Measurements from ENCODE around the gene SIRT2.
"Not testable (repeated sequence)": the region's sequence is repeated elsewhere in the genome, so short reads cannot be mapped to it uniquely, and the experiment has no call there.

Gene SIRT2

GRCh38 chr19:38899447-38900201 is at the start of gene SIRT2, which contains the start of gene NFKBIB:
Gene SIRT2, minus strand, starts transcription at chr19:38899618. Its CDS starts 97 bp downstream, at chr19:38899521.
Gene NFKBIB, plus strand, starts transcription at chr19:38899969. Its CDS starts 64 bp downstream, at chr19:38900033.
- peak; percentile 100 for DNase-seq
- Mint-ChIP-seq H3K36me3 (peaks cover 17 to 22% of the 10 kb centered on the region in 2 donors), H3K4me3 (peak within 1 kb of the TSS; percentile 90 to 94), H3K27ac (peak within 1 kb of the TSS; percentile 97), H3K4me1 (peaks cover 31 to 64% of the 10 kb centered on the region in 2 donors), H3K27me3 (no peaks in the 10 kb centered on the region), H3K9me3 (no peaks in the 10 kb centered on the region)
- peak; percentile 95 for ATAC-seq (replicated peaks)

- no peak for DNase-seq
- Mint-ChIP-seq H3K9me3 (peaks cover 0 to 2% of the 10 kb centered on the region in 2 donors), H3K36me3 (peaks cover 3 to 5% of the 10 kb centered on the region in 2 donors), H3K27ac (no peak overlapping the region), H3K4me1 (peaks cover 7 to 14% of the 10 kb centered on the region in 2 donors), H3K4me3 (no peak overlapping the region), H3K27me3 (peaks cover 26 to 61% of the 10 kb centered on the region in 2 donors)
- ATAC-seq (replicated peaks) = no peak
These were observed 47.0 kb upstream of the SIRT2 start for GRCh38 chr19:38946229-38947010.

- Mint-ChIP-seq H3K36me3 (peaks cover 3 to 6% of the 10 kb centered on the region in 2 donors), H3K27me3 (peaks cover 24 to 63% of the 10 kb centered on the region in 2 donors), H3K27ac (no peak overlapping the region), H3K9me3 (peaks cover 0 to 2% of the 10 kb centered on the region in 2 donors), H3K4me1 (peaks cover 7 to 14% of the 10 kb centered on the region in 2 donors), H3K4me3 (no peak overlapping the region)
- ATAC-seq (replicated peaks) (no peak), DNase-seq (no peak)
These were observed 46.3 kb upstream of the SIRT2 start for GRCh38 chr19:38945562-38946228.

- H3K4me1 Mint-ChIP-seq = peaks cover 7 to 8% of the 10 kb centered on the region in 2 donors
- peaks cover 3 to 6% of the 10 kb centered on the region in 2 donors for H3K36me3 Mint-ChIP-seq
- H3K4me3 Mint-ChIP-seq = no peak overlapping the region
- H3K27ac Mint-ChIP-seq = no peak overlapping the region
- no peak for DNase-seq
- H3K9me3 Mint-ChIP-seq = peaks cover 0 to 2% of the 10 kb centered on the region in 2 donors
- H3K27me3 Mint-ChIP-seq = peaks cover 24 to 57% of the 10 kb centered on the region in 2 donors
- ATAC-seq (replicated peaks) = no peak
These were observed 45.6 kb upstream of the SIRT2 start for GRCh38 chr19:38944981-38945506.

- Mint-ChIP-seq H3K27me3 (peaks cover 12 to 42% of the 10 kb centered on the region in 2 donors), H3K9me3 (no peaks in the 10 kb centered on the region), H3K4me3 (no peak overlapping the region), H3K27ac (no peak overlapping the region), H3K4me1 (peaks cover 0 to 1% of the 10 kb centered on the region in 2 donors), H3K36me3 (peaks cover 0 to 2% of the 10 kb centered on the region in 2 donors)
- DNase-seq (no peak), ATAC-seq (replicated peaks) (no peak)
These were observed 43.2 kb upstream of the SIRT2 start for GRCh38 chr19:38942471-38943181.

GRCh38 chr19:38941979-38942378 is 42.6 kb upstream of the SIRT2 start:
- no peak overlapping the region for H3K4me3 Mint-ChIP-seq
- no peak for ATAC-seq (replicated peaks)
- no peaks in the 10 kb centered on the region for H3K9me3 Mint-ChIP-seq
- no peak for DNase-seq
- H3K36me3 Mint-ChIP-seq = peaks cover 0 to 2% of the 10 kb centered on the region in 2 donors
- H3K27me3 Mint-ChIP-seq = peaks cover 12 to 38% of the 10 kb centered on the region in 2 donors
- no peak overlapping the region for H3K27ac Mint-ChIP-seq
- H3K4me1 Mint-ChIP-seq = peaks cover 0 to 1% of the 10 kb centered on the region in 2 donors

GRCh38 chr19:38941466-38941865 is 42.0 kb upstream of the SIRT2 start:
- not testable (repeated sequence) for ATAC-seq (replicated peaks); H3K9me3 Mint-ChIP-seq; H3K4me3 Mint-ChIP-seq; H3K36me3 Mint-ChIP-seq; DNase-seq; H3K4me1 Mint-ChIP-seq; H3K27ac Mint-ChIP-seq
- peaks cover 8 to 35% of the 10 kb centered on the region in 2 donors for H3K27me3 Mint-ChIP-seq

GRCh38 chr19:38939957-38940356 is 40.5 kb upstream of the SIRT2 start:
- H3K27ac Mint-ChIP-seq = no peak overlapping the region

GRCh38 chr19:38933544-38933943 is 34.1 kb upstream of the SIRT2 start:
- H3K27me3 Mint-ChIP-seq = no peaks in the 10 kb centered on the region
- peaks cover 13 to 41% of the 10 kb centered on the region in 2 donors for H3K4me1 Mint-ChIP-seq
- peaks cover 4 to 5% of the 10 kb centered on the region in 2 donors for H3K9me3 Mint-ChIP-seq
- H3K36me3 Mint-ChIP-seq = peaks cover 36 to 43% of the 10 kb centered on the region in 2 donors
- peak overlapping the region in 1 of 2 donors; percentile 25 for H3K4me3 Mint-ChIP-seq
- DNase-seq (no peak), ATAC-seq (replicated peaks) (no peak)
- no peak overlapping the region for H3K27ac Mint-ChIP-seq

More at GRCh38 chr19:38939957-38940356, 40.5 kb upstream of the SIRT2 start:
- H3K27me3 Mint-ChIP-seq = peaks cover 7 to 35% of the 10 kb centered on the region in 2 donors
- H3K4me3 Mint-ChIP-seq = no peak overlapping the region
- no peaks in the 10 kb centered on the region for H3K4me1 Mint-ChIP-seq
- no peak for DNase-seq
- peaks cover 9 to 12% of the 10 kb centered on the region in 2 donors for H3K36me3 Mint-ChIP-seq
- peaks cover under 1 to 1% of the 10 kb centered on the region in 2 donors for H3K9me3 Mint-ChIP-seq
- ATAC-seq (replicated peaks) = no peak

- no peak for DNase-seq
- Mint-ChIP-seq H3K27me3 (no peaks in the 10 kb centered on the region), H3K9me3 (peaks cover 4 to 5% of the 10 kb centered on the region in 2 donors), H3K4me1 (peaks cover 14 to 51% of the 10 kb centered on the region in 2 donors), H3K4me3 (peak overlapping the region; percentile 17 to 85), H3K36me3 (peaks cover 40 to 52% of the 10 kb centered on the region in 2 donors), H3K27ac (no peak overlapping the region)
- ATAC-seq (replicated peaks) = no peak
These were observed 33.2 kb upstream of the SIRT2 start for GRCh38 chr19:38932425-38933179.

- peaks cover 14 to 51% of the 10 kb centered on the region in 2 donors for H3K4me1 Mint-ChIP-seq
- peak overlapping the region; percentile 99 for H3K27ac Mint-ChIP-seq
- no peaks in the 10 kb centered on the region for H3K27me3 Mint-ChIP-seq
- ATAC-seq (replicated peaks) = no peak
- peaks cover 40 to 53% of the 10 kb centered on the region in 2 donors for H3K36me3 Mint-ChIP-seq
- peaks cover 4 to 5% of the 10 kb centered on the region in 2 donors for H3K9me3 Mint-ChIP-seq
- DNase-seq = no peak
- H3K4me3 Mint-ChIP-seq = peak overlapping the region; percentile 85 to 95
These were observed 32.0 kb upstream of the SIRT2 start for GRCh38 chr19:38931521-38931793.

GRCh38 chr19:38930776-38931520 is 31.5 kb upstream of the SIRT2 start, which contains the start of gene MRPS12:
Gene MRPS12, plus strand, starts transcription at chr19:38930944. Its CDS starts 351 bp downstream, at chr19:38931295.
- peaks cover 14 to 51% of the 10 kb centered on the region in 2 donors for H3K4me1 Mint-ChIP-seq
- peaks cover 40 to 51% of the 10 kb centered on the region in 2 donors for H3K36me3 Mint-ChIP-seq
- no peaks in the 10 kb centered on the region for H3K27me3 Mint-ChIP-seq
- peaks cover 4 to 5% of the 10 kb centered on the region in 2 donors for H3K9me3 Mint-ChIP-seq
- ATAC-seq (replicated peaks) = peak; percentile 97 to 98
- peak within 1 kb of the TSS; percentile 85 to 95 for H3K4me3 Mint-ChIP-seq
- H3K27ac Mint-ChIP-seq = peak within 1 kb of the TSS; percentile 99
- peak; percentile 98 for DNase-seq

Data from stimulated activated naive B cell treated with anti-CD40 and anti-IgM and Interleukin-4, amounts not matched to agents 10 μg/mL and 1 μg/mL and 100 μg/mL, for 72 hours (primary cell).